ENCODE measurements around the gene GFER. TPM values are rescaled to one million over a fixed set of nuclear protein-coding genes. Genes with fewer than 3 reads are reported as not detected.

The GFER gene
- polyA plus RNA-seq, 4 donors = 50.4 to 261 (median 94.7) TPM

DNA sequence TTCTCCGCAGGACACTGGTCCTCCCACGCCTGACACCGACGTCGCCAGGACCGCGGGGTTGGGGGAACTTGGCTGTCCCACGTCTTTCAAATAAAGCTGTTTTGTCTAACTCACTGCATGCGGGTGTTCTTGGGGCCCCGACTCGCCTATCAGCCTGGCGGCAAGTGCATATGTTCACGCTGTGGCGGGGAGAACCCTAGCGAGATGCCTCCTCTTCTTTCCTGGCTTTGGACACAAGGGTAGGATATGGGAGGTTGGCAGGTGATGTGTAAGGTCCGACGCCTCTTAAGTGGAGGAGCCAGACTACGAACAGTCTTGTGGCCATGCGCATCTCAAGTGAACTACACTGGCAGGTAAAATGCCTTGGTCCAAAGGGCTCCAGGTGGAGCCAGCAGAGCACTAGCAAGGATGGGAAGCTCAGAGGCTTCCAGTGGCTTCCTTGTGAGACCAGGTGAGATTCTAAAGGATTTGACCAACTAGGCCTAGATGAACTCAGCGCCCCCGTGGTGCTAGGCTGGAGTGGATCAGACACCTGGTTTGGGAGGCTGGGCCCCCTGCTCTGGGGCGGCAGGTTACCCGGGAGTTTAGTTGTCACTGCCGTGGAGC is 18.5 kb upstream of the GFER start:
- no peak for FAIRE-seq
- Histone ChIP-seq H3K4me3 (ENCODE audit: low read depth in 1 of 3, low read length in 3 of 3) (peak overlapping the region; percentile 72 to 85 (median 75)), H3K4me1 (ENCODE audit: control insufficient read depth in 3 of 3, insufficient read depth in 2 of 3, low read depth in 1 of 3, low read length in 2 of 3) (peaks cover 2 to 37% (median 2%) of the 10 kb centered on the region in 3 donors), H3K36me3 (ENCODE audit: control insufficient read depth in 3 of 3, insufficient read depth in 2 of 3, low read depth in 1 of 3, low read length in 3 of 3) (peaks cover 3 to 41% (median 13%) of the 10 kb centered on the region in 3 donors), H3K27ac (ENCODE audit: low read depth in 1 of 3, low read length in 2 of 3) (peak overlapping the region; percentile 94 to 98 (median 98)), H3K9me3 (ENCODE audit: control insufficient read depth in 2 of 2, insufficient read depth in 1 of 2, low read depth in 1 of 2, low read length in 1 of 2) (no peaks in the 10 kb centered on the region), H3K27me3 (ENCODE audit: control insufficient read depth in 3 of 3, insufficient read depth in 3 of 3, low read length in 3 of 3) (no peaks in the 10 kb centered on the region)
- DNase-seq = peak; percentile 65 to 73
- WGBS, 3 donors = 9 to 18% (median 12%) methylated on average over 24 of the region's 24 CpGs

DNA sequence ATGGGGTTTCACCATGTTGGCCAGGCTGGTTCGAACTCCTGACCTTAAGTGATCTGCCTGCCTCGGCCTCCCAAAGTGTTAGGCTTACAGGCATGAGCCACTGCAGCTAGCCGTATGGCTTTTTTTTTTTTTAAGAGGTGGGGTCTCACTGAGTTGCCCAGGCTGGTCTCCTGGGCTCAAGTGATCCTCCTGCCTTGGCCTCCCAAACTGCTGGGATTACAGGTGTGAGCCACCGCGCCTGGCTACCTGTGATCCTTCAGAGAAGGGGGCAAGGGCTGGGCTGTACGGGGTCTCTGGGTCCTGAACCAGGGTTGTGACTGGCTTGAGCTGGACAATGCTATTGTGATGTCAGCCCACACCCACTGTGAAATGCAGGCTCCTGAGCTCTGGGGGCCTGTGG is 17.5 kb upstream of the GFER start, which contains the start of gene RNF151:
TSS of gene RNF151 (plus strand) at position 397 of the 400 bp plus-strand sequence. CDS start 26 bp downstream, outside the sequence.
- H3K4me3 ChIP-seq (ENCODE audit: low read depth in 1 of 3, low read length in 3 of 3) = peak within 1 kb of the TSS in 2 of 3 donors; percentile 75 to 85
- peaks cover 0 to 33% (median 2%) of the 10 kb centered on the region in 3 donors for H3K4me1 ChIP-seq (ENCODE audit: control insufficient read depth in 3 of 3, insufficient read depth in 2 of 3, low read depth in 1 of 3, low read length in 2 of 3)
- H3K27ac ChIP-seq (ENCODE audit: low read depth in 1 of 3, low read length in 2 of 3) = peak within 1 kb of the TSS; percentile 94 to 98 (median 98)
- 95 to 96% (median 95%) methylated on average over 6 of the region's 6 CpGs for WGBS, 3 donors
- no peaks in the 10 kb centered on the region for H3K27me3 ChIP-seq (ENCODE audit: control insufficient read depth in 3 of 3, insufficient read depth in 3 of 3, low read length in 3 of 3)
- DNase-seq (no peak), FAIRE-seq (no peak)
- H3K36me3 ChIP-seq (ENCODE audit: control insufficient read depth in 3 of 3, insufficient read depth in 2 of 3, low read depth in 1 of 3, low read length in 3 of 3) = peaks cover 3 to 31% (median 12%) of the 10 kb centered on the region in 3 donors
- no peaks in the 10 kb centered on the region for H3K9me3 ChIP-seq (ENCODE audit: control insufficient read depth in 2 of 2, insufficient read depth in 1 of 2, low read depth in 1 of 2, low read length in 1 of 2)

DNA sequence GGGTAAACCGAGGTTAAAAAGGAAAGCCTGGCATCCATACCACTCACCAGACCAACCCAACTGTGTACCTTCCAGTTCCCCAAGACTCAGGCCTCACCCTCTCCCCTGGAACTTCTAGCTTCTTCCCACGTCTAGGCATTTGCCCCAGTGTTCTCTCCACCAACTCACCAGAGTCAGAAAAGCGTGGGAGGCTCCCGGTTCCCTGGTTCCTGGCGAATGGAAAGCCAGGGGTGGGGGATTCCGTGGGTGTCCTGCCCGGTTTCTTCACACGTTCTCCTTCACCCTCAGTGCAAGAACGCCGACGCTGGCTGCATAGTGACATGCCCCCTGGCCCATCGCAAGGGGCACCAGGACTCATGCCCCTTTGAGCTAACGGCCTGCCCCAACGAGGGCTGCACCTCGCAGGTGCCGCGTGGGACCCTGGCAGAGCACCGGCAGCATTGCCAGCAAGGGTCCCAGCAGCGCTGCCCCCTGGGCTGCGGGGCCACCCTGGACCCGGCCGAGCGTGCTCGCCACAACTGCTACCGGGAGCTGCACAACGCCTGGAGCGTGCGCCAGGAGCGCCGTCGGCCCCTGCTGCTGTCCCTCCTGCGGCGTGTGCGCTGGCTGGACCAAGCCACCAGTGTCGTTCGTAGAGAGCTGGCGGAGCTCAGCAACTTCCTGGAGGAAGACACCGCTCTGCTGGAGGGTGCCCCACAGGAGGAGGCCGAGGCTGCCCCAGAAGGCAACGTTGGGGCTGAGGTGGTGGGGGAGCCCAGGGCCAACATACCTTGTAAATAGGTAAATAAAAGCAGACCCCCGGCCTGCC is 15.6 kb upstream of the GFER start:
- no peaks in the 10 kb centered on the region for H3K27me3 ChIP-seq (ENCODE audit: control insufficient read depth in 3 of 3, insufficient read depth in 3 of 3, low read length in 3 of 3)
- peaks cover 0 to 13% (median 0%) of the 10 kb centered on the region in 3 donors for H3K36me3 ChIP-seq (ENCODE audit: control insufficient read depth in 3 of 3, insufficient read depth in 2 of 3, low read depth in 1 of 3, low read length in 3 of 3)
- DNase-seq (no peak), FAIRE-seq (no peak)
- H3K27ac ChIP-seq (ENCODE audit: low read depth in 1 of 3, low read length in 2 of 3) = no peak overlapping the region
- peaks cover 0 to 33% (median 4%) of the 10 kb centered on the region in 3 donors for H3K4me1 ChIP-seq (ENCODE audit: control insufficient read depth in 3 of 3, insufficient read depth in 2 of 3, low read depth in 1 of 3, low read length in 2 of 3)
- 91 to 94% (median 93%) methylated on average over 41 of the region's 41 CpGs for WGBS, 3 donors
- no peak overlapping the region for H3K4me3 ChIP-seq (ENCODE audit: low read depth in 1 of 3, low read length in 3 of 3)
- no peaks in the 10 kb centered on the region for H3K9me3 ChIP-seq (ENCODE audit: control insufficient read depth in 2 of 2, insufficient read depth in 1 of 2, low read depth in 1 of 2, low read length in 1 of 2)

DNA sequence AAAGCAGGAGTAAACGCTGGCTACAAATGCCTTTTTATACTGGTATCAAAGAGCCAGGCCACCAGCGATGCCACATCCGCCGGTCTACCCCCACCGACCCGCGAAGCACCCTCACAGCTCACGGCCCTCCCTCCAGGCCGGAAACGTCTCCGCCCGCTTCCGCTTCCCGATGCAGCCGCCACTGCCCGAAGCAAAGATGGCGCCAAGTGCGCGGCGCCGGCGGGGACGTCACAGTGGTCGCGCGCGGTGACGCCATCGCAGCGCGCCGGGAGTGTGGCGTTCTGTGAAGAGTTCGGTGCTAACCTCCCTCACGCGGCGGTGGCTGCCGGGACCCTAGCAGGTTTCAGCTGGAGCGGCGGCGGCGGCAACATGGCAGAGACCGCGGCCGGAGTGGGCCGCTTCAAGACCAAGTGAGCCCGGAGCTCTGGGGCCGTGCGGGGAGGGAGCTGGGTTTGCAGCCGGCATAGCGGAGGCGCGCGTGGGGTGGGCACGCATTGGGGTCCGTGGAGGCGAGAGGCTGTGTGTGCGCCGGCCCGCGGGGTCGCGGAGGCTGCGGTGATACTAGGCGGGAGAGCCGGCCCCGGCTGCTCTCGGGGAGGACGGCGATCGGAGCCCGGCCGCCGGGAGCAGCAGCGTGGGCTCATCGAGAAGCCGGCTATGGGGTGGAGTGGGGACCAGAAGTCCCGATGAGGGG is 12.1 kb upstream of the GFER start, which contains the start of gene TBL3:
TSS of gene TBL3 (plus strand) at position 258 of the 694 bp plus-strand sequence. CDS start at position 370, 112 bp downstream.
- Histone ChIP-seq H3K4me1 (ENCODE audit: control insufficient read depth in 3 of 3, insufficient read depth in 2 of 3, low read depth in 1 of 3, low read length in 2 of 3) (peaks cover 0 to 14% (median 5%) of the 10 kb centered on the region in 3 donors), H3K27ac (ENCODE audit: low read depth in 1 of 3, low read length in 2 of 3) (peak within 1 kb of the TSS; percentile 85 to 98 (median 94)), H3K9me3 (ENCODE audit: control insufficient read depth in 2 of 2, insufficient read depth in 1 of 2, low read depth in 1 of 2, low read length in 1 of 2) (no peaks in the 10 kb centered on the region), H3K27me3 (ENCODE audit: control insufficient read depth in 3 of 3, insufficient read depth in 3 of 3, low read length in 3 of 3) (no peaks in the 10 kb centered on the region), H3K4me3 (ENCODE audit: low read depth in 1 of 3, low read length in 3 of 3) (peak within 1 kb of the TSS; percentile 91 to 95 (median 91)), H3K36me3 (ENCODE audit: control insufficient read depth in 3 of 3, insufficient read depth in 2 of 3, low read depth in 1 of 3, low read length in 3 of 3) (peaks cover 0 to 32% (median 7%) of the 10 kb centered on the region in 3 donors)
- peak; percentile 91 to 98 for DNase-seq
- 0 to 1% (median 0%) methylated on average over 62 to 78 of the region's 78 CpGs for WGBS, 3 donors
- no peak for FAIRE-seq

DNA sequence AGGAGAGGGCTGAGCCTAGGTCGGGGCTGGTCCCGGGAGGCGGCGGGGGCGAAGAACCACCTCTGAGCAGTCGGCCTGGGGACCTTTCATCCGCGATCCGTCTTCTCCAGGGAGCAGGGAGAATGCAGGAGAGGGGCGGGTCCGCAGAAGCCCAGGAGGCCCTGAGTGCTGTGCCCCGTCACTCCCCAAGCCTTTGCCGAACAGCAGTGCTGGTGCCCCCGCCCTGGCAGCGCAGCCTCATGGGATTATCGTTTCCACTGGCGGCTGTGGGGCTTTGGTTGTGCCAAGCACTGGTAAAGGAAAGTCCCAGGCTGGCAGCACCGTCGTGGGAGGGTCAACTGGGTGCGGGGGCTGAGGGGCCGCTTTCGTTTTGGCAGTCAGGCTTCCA is 11.5 kb upstream of the GFER start:
- Histone ChIP-seq H3K9me3 (ENCODE audit: control insufficient read depth in 2 of 2, insufficient read depth in 1 of 2, low read depth in 1 of 2, low read length in 1 of 2) (no peaks in the 10 kb centered on the region), H3K4me1 (ENCODE audit: control insufficient read depth in 3 of 3, insufficient read depth in 2 of 3, low read depth in 1 of 3, low read length in 2 of 3) (peaks cover 0 to 14% (median 5%) of the 10 kb centered on the region in 3 donors), H3K36me3 (ENCODE audit: control insufficient read depth in 3 of 3, insufficient read depth in 2 of 3, low read depth in 1 of 3, low read length in 3 of 3) (peaks cover 0 to 38% (median 7%) of the 10 kb centered on the region in 3 donors), H3K4me3 (ENCODE audit: low read depth in 1 of 3, low read length in 3 of 3) (peak overlapping the region; percentile 91 to 95 (median 91)), H3K27me3 (ENCODE audit: control insufficient read depth in 3 of 3, insufficient read depth in 3 of 3, low read length in 3 of 3) (no peaks in the 10 kb centered on the region), H3K27ac (ENCODE audit: low read depth in 1 of 3, low read length in 2 of 3) (peak overlapping the region in 2 of 3 donors; percentile 85 to 94)
- FAIRE-seq (no peak), DNase-seq (peak; percentile 30 to 53)
- WGBS, 3 donors = 2 to 3% (median 3%) methylated on average over 22 of the region's 22 CpGs

- peaks cover 0 to 19% (median 5%) of the 10 kb centered on the region in 3 donors for H3K4me1 ChIP-seq (ENCODE audit: control insufficient read depth in 3 of 3, insufficient read depth in 2 of 3, low read depth in 1 of 3, low read length in 2 of 3)
- DNase-seq = no peak
- no peak overlapping the region for H3K4me3 ChIP-seq (ENCODE audit: low read depth in 1 of 3, low read length in 3 of 3)
- no peaks in the 10 kb centered on the region for H3K27me3 ChIP-seq (ENCODE audit: control insufficient read depth in 3 of 3, insufficient read depth in 3 of 3, low read length in 3 of 3)
- H3K36me3 ChIP-seq (ENCODE audit: control insufficient read depth in 3 of 3, insufficient read depth in 2 of 3, low read depth in 1 of 3, low read length in 3 of 3) = peaks cover 0 to 49% (median 7%) of the 10 kb centered on the region in 3 donors
- H3K27ac ChIP-seq (ENCODE audit: low read depth in 1 of 3, low read length in 2 of 3) = no peak overlapping the region
- no peaks in the 10 kb centered on the region for H3K9me3 ChIP-seq (ENCODE audit: control insufficient read depth in 2 of 2, insufficient read depth in 1 of 2, low read depth in 1 of 2, low read length in 1 of 2)
- FAIRE-seq = no peak
- WGBS, 3 donors = 88 to 99% (median 92%) methylated on average over 12 to 16 of the region's 16 CpGs
These were observed 10.4 kb upstream of the GFER start for GRCh38 chr16:1973461-1974156.

- FAIRE-seq (no peak), DNase-seq (no peak)
- Histone ChIP-seq H3K4me3 (ENCODE audit: low read depth in 1 of 3, low read length in 3 of 3) (no peak overlapping the region), H3K27me3 (ENCODE audit: control insufficient read depth in 3 of 3, insufficient read depth in 3 of 3, low read length in 3 of 3) (peaks cover 0 to 2% (median 0%) of the 10 kb centered on the region in 3 donors), H3K4me1 (ENCODE audit: control insufficient read depth in 3 of 3, insufficient read depth in 2 of 3, low read depth in 1 of 3, low read length in 2 of 3) (peaks cover 0 to 24% (median 5%) of the 10 kb centered on the region in 3 donors), H3K9me3 (ENCODE audit: control insufficient read depth in 2 of 2, insufficient read depth in 1 of 2, low read depth in 1 of 2, low read length in 1 of 2) (no peaks in the 10 kb centered on the region), H3K36me3 (ENCODE audit: control insufficient read depth in 3 of 3, insufficient read depth in 2 of 3, low read depth in 1 of 3, low read length in 3 of 3) (peaks cover 0 to 51% (median 7%) of the 10 kb centered on the region in 3 donors), H3K27ac (ENCODE audit: low read depth in 1 of 3, low read length in 2 of 3) (no peak overlapping the region)
- WGBS, 3 donors = 94 to 95% (median 94%) methylated on average over 37 to 42 of the region's 42 CpGs
These were observed 9.6 kb upstream of the GFER start for GRCh38 chr16:1974157-1975070.
